Epithelial cell of proximal tubule (primary cell): Measurements from ENCODE around the gene SPRR3. TPM values are rescaled to one million over a fixed set of nuclear protein-coding genes. Genes with fewer than 3 reads are reported as not detected.
"Not testable (repeated sequence)": the region's sequence is repeated elsewhere in the genome, so short reads cannot be mapped to it uniquely, and the experiment has no call there.

Source experiments
- DNase-seq: peaks from one replicate; pipeline ENCODE4 v3.0.0-alpha.2; 2011; ENCODE audit warnings: low read depth
- H3K4me3 ChIP-seq: 2 replicates; pipeline ENCODE4 v1.5.1; 2011; ENCODE audit warnings: low read depth, mild to moderate bottlenecking, low read length
- total RNA-seq: library from RNA; depleted of rRNA; stranded (reverse); fragments of >200 nt; gene quantifications from 2 replicates; pipeline ENCODE4 v1.2.3, GENCODE V29; 2015
- TF ChIP-seq, protein P1 (sequence below): conservative IDR thresholded peaks from 2 replicates; pipeline ENCODE4 v1.5.1; 2012; ENCODE audit warnings: low read depth, mild to moderate bottlenecking, low read length

SPRR3 gene
- total RNA-seq, 1 donor from 2014 or later, result not detected

DNA sequence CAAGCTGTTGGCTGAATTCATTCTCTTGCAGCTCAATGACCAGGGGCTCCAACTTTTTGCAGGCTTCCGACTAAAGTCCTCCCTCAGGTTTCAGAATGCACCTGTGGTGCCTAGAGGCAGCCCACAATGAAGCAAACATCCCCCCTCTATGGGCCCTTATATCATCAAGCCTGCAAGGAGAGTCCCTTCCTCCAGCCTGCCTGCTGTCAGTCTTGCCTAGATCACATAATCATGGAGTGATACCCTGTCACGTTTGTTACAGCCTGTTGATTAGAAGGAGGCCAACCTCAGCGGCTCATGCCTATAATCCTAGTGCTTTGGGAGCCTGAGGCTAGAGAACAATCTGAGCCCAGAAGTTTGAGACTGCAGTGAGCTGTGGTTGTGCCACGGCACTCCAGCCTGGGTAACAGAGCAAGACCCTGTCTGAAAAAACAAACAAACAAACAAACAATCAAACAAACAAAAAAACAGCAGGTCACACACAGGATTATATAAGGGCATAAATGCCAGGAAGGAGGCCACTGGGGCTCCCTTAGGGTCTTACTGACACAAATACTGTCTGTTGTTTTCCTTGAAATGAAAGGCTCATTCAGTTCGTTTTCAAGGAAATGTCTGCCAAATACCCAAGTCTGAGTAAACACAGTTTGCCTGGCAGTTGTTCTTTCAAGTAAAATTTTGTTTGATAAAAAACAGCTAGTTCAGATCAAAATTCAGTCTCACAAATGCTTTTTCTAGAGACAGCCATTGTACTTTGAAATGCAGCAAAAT, 4.7 kb upstream of the SPRR3 start:
- no peak for DNase-seq
- H3K4me3 ChIP-seq, result no peak overlapping the region
- TF ChIP-seq, protein P1, sequence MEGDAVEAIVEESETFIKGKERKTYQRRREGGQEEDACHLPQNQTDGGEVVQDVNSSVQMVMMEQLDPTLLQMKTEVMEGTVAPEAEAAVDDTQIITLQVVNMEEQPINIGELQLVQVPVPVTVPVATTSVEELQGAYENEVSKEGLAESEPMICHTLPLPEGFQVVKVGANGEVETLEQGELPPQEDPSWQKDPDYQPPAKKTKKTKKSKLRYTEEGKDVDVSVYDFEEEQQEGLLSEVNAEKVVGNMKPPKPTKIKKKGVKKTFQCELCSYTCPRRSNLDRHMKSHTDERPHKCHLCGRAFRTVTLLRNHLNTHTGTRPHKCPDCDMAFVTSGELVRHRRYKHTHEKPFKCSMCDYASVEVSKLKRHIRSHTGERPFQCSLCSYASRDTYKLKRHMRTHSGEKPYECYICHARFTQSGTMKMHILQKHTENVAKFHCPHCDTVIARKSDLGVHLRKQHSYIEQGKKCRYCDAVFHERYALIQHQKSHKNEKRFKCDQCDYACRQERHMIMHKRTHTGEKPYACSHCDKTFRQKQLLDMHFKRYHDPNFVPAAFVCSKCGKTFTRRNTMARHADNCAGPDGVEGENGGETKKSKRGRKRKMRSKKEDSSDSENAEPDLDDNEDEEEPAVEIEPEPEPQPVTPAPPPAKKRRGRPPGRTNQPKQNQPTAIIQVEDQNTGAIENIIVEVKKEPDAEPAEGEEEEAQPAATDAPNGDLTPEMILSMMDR, result no peak

DNA sequence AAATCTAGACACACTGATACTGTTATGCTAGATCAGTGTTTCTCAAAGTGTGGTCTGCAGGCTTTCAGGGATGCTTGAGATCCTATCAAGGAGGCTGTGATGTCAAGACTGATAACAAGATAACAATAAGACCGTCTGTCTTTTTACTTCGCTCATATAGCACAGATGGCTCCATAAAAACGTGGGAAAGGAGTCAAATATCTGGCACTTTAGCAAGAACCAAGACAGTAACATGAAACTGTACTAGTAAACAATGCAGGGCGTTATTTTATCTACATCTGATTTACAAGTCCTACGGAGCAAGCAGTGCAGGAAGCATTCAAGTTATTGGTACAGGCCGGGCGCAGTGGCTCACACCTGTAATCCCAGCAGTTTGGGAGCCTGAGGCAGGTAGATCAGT, 3.6 kb upstream of the SPRR3 start:
- no peak overlapping the region for H3K4me3 ChIP-seq
- DNase-seq, result no peak
- TF ChIP-seq, protein P1, result no peak

DNA sequence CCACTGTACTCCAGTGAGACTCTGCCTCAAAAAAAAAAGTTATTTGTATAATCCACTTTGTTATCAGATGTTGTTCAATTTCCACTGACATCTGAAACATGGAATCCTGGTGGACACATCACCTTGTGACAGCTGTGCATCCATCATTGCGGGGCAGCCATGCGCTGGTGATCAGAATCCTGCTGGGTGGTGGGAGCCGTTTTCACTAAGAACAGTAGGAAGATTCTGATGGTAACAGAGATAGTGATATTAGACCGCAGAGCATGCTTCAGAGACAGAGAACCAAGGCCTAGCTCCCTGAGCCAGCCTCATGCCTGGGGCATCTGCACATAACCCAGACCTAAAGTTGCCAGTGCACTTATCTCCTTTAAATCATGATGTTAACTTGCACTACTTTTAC, 3.1 kb upstream of the SPRR3 start:
- TF ChIP-seq, protein P1, result no peak
- no peak overlapping the region for H3K4me3 ChIP-seq
- DNase-seq, result no peak

DNA sequence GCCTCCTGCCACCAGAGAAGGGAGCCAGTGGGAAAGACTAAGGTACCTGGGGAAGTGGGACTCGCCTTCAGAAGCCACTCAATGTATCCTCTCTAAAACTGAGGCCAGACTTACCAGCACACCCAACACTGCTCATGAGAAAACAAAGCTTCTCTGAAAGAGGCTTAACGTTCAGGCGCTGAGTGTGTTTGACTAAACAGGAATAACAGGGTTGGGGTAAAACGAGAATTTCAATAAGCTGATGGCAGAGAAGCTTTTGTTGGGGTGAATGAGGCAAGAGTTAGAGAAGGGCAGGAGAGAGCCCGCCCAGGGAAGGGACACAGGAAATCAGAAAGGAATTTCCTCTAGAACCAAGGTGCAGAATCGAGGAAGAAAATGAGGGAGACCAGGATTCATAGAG, 1.7 kb upstream of the SPRR3 start:
- TF ChIP-seq, protein P1, result no peak
- DNase-seq, result no peak
- no peak overlapping the region for H3K4me3 ChIP-seq

DNA sequence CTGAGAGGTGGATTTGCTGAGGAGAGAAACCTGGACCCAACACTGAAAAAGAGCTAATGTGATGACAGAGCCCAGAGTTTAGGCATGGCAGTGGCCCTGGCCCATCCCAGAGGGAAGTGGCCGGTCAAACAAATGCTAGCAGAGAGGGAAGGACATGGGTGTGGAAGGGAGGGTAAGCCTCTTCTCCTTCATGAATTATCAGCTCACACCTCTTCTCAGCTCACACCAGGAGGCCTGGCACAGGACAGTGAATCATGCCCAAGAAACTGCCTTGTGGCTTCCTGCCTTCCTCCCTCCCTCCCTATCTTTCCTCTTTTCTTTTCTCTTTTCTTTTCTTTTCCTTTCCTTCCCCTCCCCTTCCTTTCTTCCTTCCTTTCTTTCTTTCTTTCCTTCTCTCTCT, 1.3 kb upstream of the SPRR3 start:
- TF ChIP-seq, protein P1, result no peak
- no peak for DNase-seq
- H3K4me3 ChIP-seq, result no peak overlapping the region

DNA sequence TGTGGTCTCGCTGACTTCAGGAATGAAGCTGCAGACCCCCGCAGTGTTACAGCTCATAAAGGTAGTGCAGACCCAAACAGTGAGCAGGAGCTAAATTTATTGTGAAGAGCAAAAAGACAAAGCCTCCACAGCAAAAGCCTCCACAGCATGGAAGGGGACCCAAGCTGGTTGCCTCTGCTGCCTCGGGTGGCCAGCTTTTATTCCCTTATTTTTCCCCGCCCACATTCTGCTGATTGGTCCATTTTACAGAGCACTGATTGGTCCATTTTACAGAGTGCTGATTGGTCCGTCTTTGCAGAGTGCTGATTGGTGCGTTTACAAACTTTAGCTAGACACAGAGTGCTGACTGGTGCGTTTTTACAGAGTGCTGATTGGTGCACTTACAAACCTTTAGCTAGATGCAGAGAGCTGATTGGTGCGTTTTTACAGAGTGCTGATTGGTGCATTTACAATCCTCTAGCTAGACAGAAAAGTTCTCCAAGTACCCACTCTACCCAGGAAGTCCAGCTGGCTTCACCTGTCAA, 9.7 kb downstream of the SPRR3 start:
- H3K4me3 ChIP-seq, DNase-seq: not testable (repeated sequence)

DNA sequence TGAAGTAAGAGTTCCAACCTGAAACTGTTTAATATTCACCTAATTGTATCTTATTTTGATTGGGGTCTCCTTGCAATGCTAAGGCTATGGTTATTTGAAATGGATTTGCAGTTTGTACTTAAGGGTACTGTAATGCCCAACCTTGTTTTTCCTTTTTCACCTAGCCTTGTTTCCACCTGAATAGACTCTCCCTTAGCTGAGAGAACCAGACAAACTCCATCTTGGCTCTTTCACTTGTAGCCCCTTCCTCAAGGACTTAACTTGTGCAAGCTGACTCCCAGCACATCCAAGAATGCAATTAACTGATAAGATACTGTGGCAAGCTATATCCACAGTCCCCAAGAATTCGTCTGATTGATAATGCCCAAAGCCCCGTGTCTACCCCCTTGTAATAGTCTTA, 20.3 kb downstream of the SPRR3 start:
- DNase-seq, H3K4me3 ChIP-seq: not testable (repeated sequence)

DNA sequence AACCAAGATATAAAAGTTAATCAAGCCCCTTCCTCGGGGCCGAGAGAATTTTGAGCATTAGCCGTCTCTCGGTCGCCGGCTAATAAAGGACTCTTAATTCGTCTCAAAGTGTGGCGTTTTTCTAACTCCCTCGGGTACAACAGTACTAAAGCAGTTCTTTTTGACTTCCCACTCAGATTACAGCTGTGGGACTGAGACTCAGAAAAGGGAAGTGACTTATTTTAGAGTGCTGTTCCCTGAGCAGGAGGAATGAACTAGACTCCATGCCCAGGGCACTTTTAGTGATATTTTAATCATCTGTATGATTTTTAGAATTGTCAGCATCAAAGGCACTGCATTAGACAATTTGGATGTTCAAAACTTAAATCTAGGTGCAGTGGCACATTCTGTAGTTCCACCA, 20.8 kb downstream of the SPRR3 start:
- not testable (repeated sequence) for H3K4me3 ChIP-seq, DNase-seq
